Endothelial cell of umbilical vein (primary cell): Measurements from ENCODE around the gene RBM8A. TPM values are rescaled to one million over a fixed set of nuclear protein-coding genes. Genes with fewer than 3 reads are reported as not detected.
A peak's percentile ranks its signal among the peaks of the same experiment; 100 is the strongest.

Experiments
- BruUV-seq: library from RNA; stranded (reverse); fragments of 400-500 nt; replicated peaks from 2 replicates; lab custom pipeline; 2021; lab: Mats Ljungman, UMichigan
- CTCF ChIA-PET: fragments of 300-600, 350-600 bp; sonication (Branson Sonifier 250); formaldehyde crosslinking; loops from one replicate; lab custom pipeline; 2021; ENCODE audit warnings: antibody characterized with exemption, inconsistent platforms; lab: Charles Lee
- POLR2A ChIA-PET: fragments of 300-600, 350-600 bp; sonication (Branson Sonifier 250); formaldehyde crosslinking; loops from one replicate; lab custom pipeline; 2021; ENCODE audit warnings: antibody characterized with exemption, inconsistent platforms; lab: Charles Lee
- DNase-seq: peaks from one replicate; pipeline ENCODE4 v3.0.0-alpha.2; 2011; ENCODE audit warnings: low read depth, low spot score
- FAIRE-seq: peaks from 2 replicates; lab custom pipeline; 2011; peaks lifted over from hg19 to GRCh38; lab: Jason Lieb, UNC
- H2AFZ ChIP-seq: 2 replicates; pipeline ENCODE4 v1.6.0; 2012; ENCODE audit warnings: low read depth, low read length, control low read depth, inconsistent platforms
- H3K27ac ChIP-seq: 2 replicates; pipeline ENCODE4 v1.5.1; 2011; ENCODE audit warnings: low read depth, mild to moderate bottlenecking, control low read depth, low read length, moderate library complexity; ENCODE audit not compliant: insufficient read depth
- H3K27me3 ChIP-seq, 2 experiments: 2 replicates each; pipeline versions ENCODE4 v1.6.0 to v1.6.1; 2011; ENCODE audit warnings: low read length in 2 of 2, mixed read lengths in 1 of 2; ENCODE audit not compliant: control insufficient read depth in 2 of 2, insufficient read depth in 2 of 2
- H3K36me3 ChIP-seq, 2 experiments: 2 replicates in 1 of 2; 3 replicates in 1 of 2; pipeline ENCODE4 v1.5.1; 2011; ENCODE audit warnings: low read length in 2 of 2, mild to moderate bottlenecking in 1 of 2, moderate library complexity in 1 of 2; ENCODE audit not compliant: control insufficient read depth in 2 of 2, insufficient read depth in 2 of 2; ENCODE audit errors: extremely low read depth in 1 of 2
- H3K4me1 ChIP-seq: 3 replicates; pipeline ENCODE4 v1.5.1; 2011; ENCODE audit warnings: mild to moderate bottlenecking, low read length; ENCODE audit not compliant: control insufficient read depth, insufficient read depth; ENCODE audit errors: extremely low read depth
- H3K4me2 ChIP-seq: 2 replicates; pipeline ENCODE4 v1.6.1; 2011; ENCODE audit warnings: low read length, control low read depth, mixed read lengths; ENCODE audit not compliant: insufficient read depth
- H3K4me3 ChIP-seq, 3 experiments: fragments of 200-600 bp in 1 of 3; sonication (generic), shearing (Covaris generic) in 1 of 3; replicated peaks in 1 of 3; 2 replicates each; pipeline ENCODE4 v1.5.1; 2011 to 2016; ENCODE audit warnings: control low read depth in 3 of 3, low read length in 3 of 3, mild to moderate bottlenecking in 2 of 3, inconsistent platforms in 1 of 3, low read depth in 1 of 3, moderate library complexity in 1 of 3; ENCODE audit not compliant: insufficient read depth in 1 of 3
- H3K79me2 ChIP-seq: 2 replicates; pipeline ENCODE4 v1.6.0; 2012; ENCODE audit warnings: low read length, inconsistent platforms; ENCODE audit not compliant: control insufficient read depth, insufficient read depth
- H3K9ac ChIP-seq: replicated peaks from 2 replicates; pipeline ENCODE3; 2011; ENCODE audit warnings: low read length, control low read depth; ENCODE audit not compliant: insufficient read depth; ENCODE audit errors: extremely low read depth
- H3K9me1 ChIP-seq: replicated peaks from 3 replicates; pipeline ENCODE4 v1.6.0; 2011; ENCODE audit warnings: mild to moderate bottlenecking, low read length; ENCODE audit not compliant: control insufficient read depth, insufficient read depth; ENCODE audit errors: extremely low read depth
- H3K9me3 ChIP-seq: replicated peaks from 2 replicates; pipeline ENCODE4 v1.5.1; 2012; ENCODE audit warnings: low read length, inconsistent platforms; ENCODE audit not compliant: control insufficient read depth, insufficient read depth
- H4K20me1 ChIP-seq: replicated peaks from 2 replicates; pipeline ENCODE3; 2011; ENCODE audit warnings: mild to moderate bottlenecking, low read length; ENCODE audit not compliant: control insufficient read depth, insufficient read depth; ENCODE audit errors: extremely low read depth
- EZH2 ChIP-seq: IDR thresholded peaks from 2 replicates; pipeline ENCODE4 v1.6.1; 2012; ENCODE audit warnings: borderline replicate concordance, low read depth, mild to moderate bottlenecking, moderate library complexity, low read length, inconsistent platforms; ENCODE audit not compliant: severe bottlenecking
- FOS ChIP-seq: IDR thresholded peaks from 2 replicates; pipeline ENCODE4 v1.6.1; 2011; ENCODE audit warnings: mild to moderate bottlenecking, low read length, moderate library complexity, borderline replicate concordance; ENCODE audit not compliant: insufficient read depth
- GATA2 ChIP-seq: IDR thresholded peaks from 2 replicates; pipeline ENCODE4 v1.7.0; 2011; ENCODE audit warnings: low read depth, mild to moderate bottlenecking, moderate library complexity, mixed read lengths, low read length; ENCODE audit not compliant: insufficient read length, insufficient read depth
- JUN ChIP-seq: IDR thresholded peaks from 2 replicates; pipeline ENCODE4 v1.6.1; 2011; ENCODE audit warnings: borderline replicate concordance, low read depth; ENCODE audit not compliant: insufficient read length, insufficient read depth
- POLR2A ChIP-seq: IDR thresholded peaks from 2 replicates; pipeline ENCODE4 v1.6.1; 2012; ENCODE audit warnings: low read depth, mild to moderate bottlenecking, control low read depth, low read length
- dilution Hi-C: fragments of 300-500 bp; cut with MboI; formaldehyde crosslinking; loops from one replicate; pipeline ENCODE4 v1.15.0; 2019; ENCODE audit warnings: low sequenced_read_pairs; ENCODE audit not compliant: extremely low pct_ligation_motif_present
- intact Hi-C: fragments of 100-400 bp; cut with micrococcal nuclease; formaldehyde crosslinking; loops from one replicate; pipeline ENCODE4 v1.10.0; 2022
- polyA plus RNA-seq, 4 experiments: library from polyadenylated mRNA; depleted of rRNA in 3 of 4; stranded (reverse) in 3 of 4; unstranded in 1 of 4; fragments of >200 nt; gene quantifications; 2 replicates each; pipeline versions ENCODE4 v1.2.1 to v1.2.3, GENCODE V29; 2011 to 2012; ENCODE audit warnings: missing spikeins in 1 of 4
- total RNA-seq: library from RNA; stranded (reverse); gene quantifications from 2 replicates; pipeline ENCODE4 v1.2.3, GENCODE V29; 2021

Gene RBM8A
- total and polyA plus RNA-seq, 2 donors (not counting 3 experiments of a cell fraction or from before 2014, with no cell fraction given) = 192 to 194 TPM

DNA sequence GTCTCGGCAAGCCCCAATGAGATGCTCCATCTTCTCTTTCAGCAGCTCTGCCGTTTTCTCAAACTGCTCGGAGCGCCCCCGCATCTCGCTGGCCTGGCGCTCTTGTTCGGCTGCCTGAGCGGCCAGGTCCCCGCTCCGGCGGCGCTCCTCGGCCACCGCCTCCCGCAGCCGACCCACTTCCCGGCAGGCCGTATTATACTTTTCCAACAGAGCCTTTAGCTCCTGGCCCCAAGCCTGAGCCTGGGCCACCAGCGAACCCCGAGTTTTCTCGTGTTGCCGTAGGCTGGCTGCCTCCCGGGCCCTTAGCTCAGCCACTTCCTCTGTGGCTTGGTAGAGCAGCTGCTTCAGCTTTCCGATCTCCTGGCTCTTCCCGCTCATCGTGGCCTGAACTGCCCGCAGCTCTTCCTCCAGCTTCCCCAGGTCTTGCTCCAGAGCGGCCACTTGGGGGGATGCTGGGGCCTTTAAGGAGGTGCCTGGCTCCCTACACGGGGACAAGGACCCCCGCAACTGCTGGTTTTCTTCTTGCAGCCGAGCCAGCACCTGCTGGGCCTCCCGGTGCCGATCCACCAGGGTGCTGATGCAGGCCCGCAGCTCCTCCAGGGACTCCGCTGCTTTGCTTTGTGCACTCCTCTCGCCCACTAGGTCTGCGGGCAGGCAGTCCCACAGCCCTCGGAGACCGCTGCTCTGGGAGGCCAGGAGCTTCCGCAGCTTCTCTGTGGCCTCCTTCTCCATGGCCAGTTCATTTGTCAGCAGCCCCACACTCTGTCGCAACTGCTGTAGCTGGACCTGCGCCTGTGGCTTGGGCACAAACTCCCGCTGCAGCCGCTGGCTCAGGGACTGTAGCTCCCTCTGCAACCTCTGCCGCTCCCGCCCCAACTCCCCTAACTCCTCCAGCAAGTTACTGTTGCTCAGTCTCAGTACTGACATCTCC lies 55.0 kb downstream of the RBM8A start:
- BruUV-seq = no TSS peak

More for the DNA sequence above, 55.0 kb downstream of the RBM8A start:
- no peaks in the 10 kb centered on the region for H3K9me3 ChIP-seq
- ChIA-PET CTCF (interaction anchor here (0.9 to 3.0 kb wide), 8 partner anchors 8 to 37 kb away, joined by 3 to 22 read pairs (median 10); partner anchors contain the start of genes ANKRD35, ITGA10, NUDT17 and PIAS3), POLR2A (no interaction called here)
- no peaks in the 10 kb centered on the region for H3K79me2 ChIP-seq
- peak overlapping the region; percentile 99 for H2AFZ ChIP-seq
- H3K4me3 ChIP-seq = peak overlapping the region in 1 of 3 experiments; percentile 35
- peaks cover 8% of the 10 kb centered on the region for H3K4me1 ChIP-seq
- FAIRE-seq (no peak), DNase-seq (peak; percentile 37)
- H3K9me1 ChIP-seq = no peaks in the 10 kb centered on the region
- TF ChIP-seq EZH2 = no peak
- no peak for TF ChIP-seq GATA2
- TF ChIP-seq FOS = no peak
- TF ChIP-seq JUN = no peak
- TF ChIP-seq POLR2A = no peak
- H3K36me3 ChIP-seq = no peaks in the 10 kb centered on the region
- H3K4me2 ChIP-seq = peak overlapping the region; percentile 40
- H3K27ac ChIP-seq = no peak overlapping the region
- H3K9ac ChIP-seq = peak overlapping the region; percentile 29
- intact Hi-C loops (no loop called here), dilution Hi-C loops (no loop called here)
- H4K20me1 ChIP-seq = no peaks in the 10 kb centered on the region
- peaks cover 0 to 3% of the 10 kb centered on the region in 2 experiments for H3K27me3 ChIP-seq

Other genes with a start within 250 kb of the RBM8A start
- gene PDZK1, start 220.1 kb downstream of the RBM8A start, total RNA-seq = 0.58 TPM in 1 of 2 replicates, not detected in the other
- gene PDZK1, start 220.1 kb downstream of the RBM8A start, polyA plus RNA-seq = 0.03 and 0.11 TPM in 2 replicates
- gene CD160, start 208.0 kb downstream of the RBM8A start, total RNA-seq = not detected in 2 replicates
- gene CD160, start 208.0 kb downstream of the RBM8A start, polyA plus RNA-seq = not detected in 2 replicates
- 17.3 and 20.5 TPM in 2 replicates for gene RNF115, start 103.4 kb downstream of the RBM8A start, total RNA-seq
- gene RNF115, start 103.4 kb downstream of the RBM8A start, polyA plus RNA-seq = 6.4 and 7.6 TPM in 2 replicates
- 30.4 and 31.0 TPM in 2 replicates for gene POLR3C, start 103.3 kb downstream of the RBM8A start, total RNA-seq
- 28.4 and 29.5 TPM in 2 replicates for gene POLR3C, start 103.3 kb downstream of the RBM8A start, polyA plus RNA-seq
- 3.6 and 5.1 TPM in 2 replicates for gene NUDT17, start 81.9 kb downstream of the RBM8A start, total RNA-seq
- gene NUDT17, start 81.9 kb downstream of the RBM8A start, polyA plus RNA-seq = 9.0 TPM in 2 replicates
- gene PIAS3, start 68.4 kb downstream of the RBM8A start, total RNA-seq = 50.1 and 53.3 TPM in 2 replicates
- gene PIAS3, start 68.4 kb downstream of the RBM8A start, polyA plus RNA-seq = 69.9 and 71.8 TPM in 2 replicates
- gene ANKRD35, start 41.6 kb downstream of the RBM8A start, total RNA-seq = 0.14 and 0.20 TPM in 2 replicates
- 0.10 and 0.15 TPM in 2 replicates for gene ANKRD35, start 41.6 kb downstream of the RBM8A start, polyA plus RNA-seq
- gene ITGA10, start 17.4 kb downstream of the RBM8A start, total RNA-seq = 39.8 and 58.6 TPM in 2 replicates
- 16.9 and 20.6 TPM in 2 replicates for gene ITGA10, start 17.4 kb downstream of the RBM8A start, polyA plus RNA-seq
- 29.0 and 30.5 TPM in 2 replicates for gene PEX11B, start 8.8 kb downstream of the RBM8A start, total RNA-seq
- 39.7 and 42.5 TPM in 2 replicates for gene PEX11B, start 8.8 kb downstream of the RBM8A start, polyA plus RNA-seq
- gene LIX1L, start 30.5 kb upstream of the RBM8A start, total RNA-seq = 54.9 and 55.6 TPM in 2 replicates
- gene LIX1L, start 30.5 kb upstream of the RBM8A start, polyA plus RNA-seq = 48.4 and 56.4 TPM in 2 replicates
- 0.24 and 0.60 TPM in 2 replicates for gene ANKRD34A, start 37.1 kb upstream of the RBM8A start, total RNA-seq
- gene ANKRD34A, start 37.1 kb upstream of the RBM8A start, polyA plus RNA-seq = 0.41 and 0.43 TPM in 2 replicates
- 15.3 and 18.8 TPM in 2 replicates for gene POLR3GL, start 37.2 kb upstream of the RBM8A start, total RNA-seq
- gene POLR3GL, start 37.2 kb upstream of the RBM8A start, polyA plus RNA-seq = 10.6 and 12.4 TPM in 2 replicates
- gene TXNIP, start 69.1 kb upstream of the RBM8A start, total RNA-seq = 7.6 and 9.1 TPM in 2 replicates
- gene TXNIP, start 69.1 kb upstream of the RBM8A start, polyA plus RNA-seq = 21.8 and 31.3 TPM in 2 replicates
- not detected in 2 replicates for gene HJV, start 94.3 kb upstream of the RBM8A start, total RNA-seq
- not detected in 2 replicates for gene HJV, start 94.3 kb upstream of the RBM8A start, polyA plus RNA-seq
- gene NBPF10, start 217.3 kb upstream of the RBM8A start, total RNA-seq = 1.8 TPM in 2 replicates
- 0.57 and 0.61 TPM in 2 replicates for gene NBPF10, start 217.3 kb upstream of the RBM8A start, polyA plus RNA-seq